ENCODE results near the gene HDAC4.

Gene HDAC4

DNA sequence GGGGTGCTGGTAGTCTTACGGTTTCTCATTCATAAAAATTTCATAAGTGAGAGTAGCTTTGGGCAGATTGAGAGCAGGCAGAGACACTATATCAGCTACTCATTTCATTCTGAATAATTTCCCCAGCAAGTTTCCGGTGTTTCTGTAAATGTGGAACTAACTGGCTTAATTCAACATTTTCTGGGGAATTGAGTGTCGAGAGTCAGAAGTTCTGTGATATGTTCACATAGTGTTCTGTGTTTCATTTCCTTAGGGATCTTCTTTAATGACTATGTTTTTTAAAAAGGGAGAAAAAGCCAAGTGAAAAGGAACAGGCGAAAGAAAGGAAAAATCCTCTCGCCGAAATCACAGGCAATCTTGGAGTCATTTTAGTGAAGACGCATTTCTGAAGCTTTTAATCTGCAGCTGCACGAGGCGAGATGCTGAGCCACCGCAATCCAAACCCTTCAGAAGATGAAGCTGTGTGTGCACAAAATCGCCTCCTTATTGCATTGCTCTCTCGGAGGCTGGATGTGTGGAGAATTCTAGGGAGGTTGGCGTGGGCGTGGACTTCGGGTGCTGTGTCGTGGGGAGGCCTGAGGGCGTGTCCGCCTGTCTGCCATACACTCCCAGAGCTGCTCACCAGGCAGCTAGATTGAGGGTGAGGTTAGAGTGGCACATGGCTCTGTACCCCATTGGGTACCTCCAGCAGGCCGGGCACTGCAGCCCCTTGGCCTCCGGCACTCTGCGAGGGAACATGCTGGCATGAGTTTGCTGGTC, 38.4 kb upstream of the HDAC4 start:
- Histone ChIP-seq H3K9ac (ENCODE audit: low read depth, low read length) (no peak overlapping the region), H3K27me3 (ENCODE audit: control insufficient read depth, insufficient read depth, low read length) (no peaks in the 10 kb centered on the region), H3K36me3 (ENCODE audit: control insufficient read depth, insufficient read depth, low read length) (no peaks in the 10 kb centered on the region), H3K9me3 (ENCODE audit: control insufficient read depth, insufficient read depth, low read length) (no peaks in the 10 kb centered on the region), H3K4me3 (ENCODE audit: low read depth, low read length) (no peak overlapping the region), H3K4me1 (ENCODE audit: control insufficient read depth, insufficient read depth, low read length) (no peaks in the 10 kb centered on the region)

DNA sequence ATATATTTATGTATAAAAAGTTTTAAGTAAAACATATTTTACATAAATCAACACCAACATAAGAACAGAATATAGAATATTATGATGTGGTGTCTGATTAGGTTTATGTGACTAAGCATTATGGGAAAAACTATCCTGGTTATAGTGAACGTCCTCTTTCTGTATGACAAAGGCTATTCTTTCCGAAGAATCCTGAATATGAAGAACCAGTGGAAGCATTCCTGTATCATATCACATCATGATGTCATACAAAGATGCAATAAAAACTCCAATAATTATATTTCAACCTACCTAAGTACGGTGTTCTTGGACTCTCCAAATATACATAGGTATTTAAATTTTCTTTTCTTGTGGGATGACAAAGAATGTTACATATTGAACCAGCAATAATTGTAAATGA, 37.5 kb upstream of the HDAC4 start:
- H3K4me3 ChIP-seq (ENCODE audit: low read depth, low read length) = no peak overlapping the region
- H3K4me1 ChIP-seq (ENCODE audit: control insufficient read depth, insufficient read depth, low read length) = no peaks in the 10 kb centered on the region
- H3K9ac ChIP-seq (ENCODE audit: low read depth, low read length) = no peak overlapping the region
- H3K9me3 ChIP-seq (ENCODE audit: control insufficient read depth, insufficient read depth, low read length) = no peaks in the 10 kb centered on the region
- no peaks in the 10 kb centered on the region for H3K36me3 ChIP-seq (ENCODE audit: control insufficient read depth, insufficient read depth, low read length)
- H3K27me3 ChIP-seq (ENCODE audit: control insufficient read depth, insufficient read depth, low read length) = no peaks in the 10 kb centered on the region

DNA sequence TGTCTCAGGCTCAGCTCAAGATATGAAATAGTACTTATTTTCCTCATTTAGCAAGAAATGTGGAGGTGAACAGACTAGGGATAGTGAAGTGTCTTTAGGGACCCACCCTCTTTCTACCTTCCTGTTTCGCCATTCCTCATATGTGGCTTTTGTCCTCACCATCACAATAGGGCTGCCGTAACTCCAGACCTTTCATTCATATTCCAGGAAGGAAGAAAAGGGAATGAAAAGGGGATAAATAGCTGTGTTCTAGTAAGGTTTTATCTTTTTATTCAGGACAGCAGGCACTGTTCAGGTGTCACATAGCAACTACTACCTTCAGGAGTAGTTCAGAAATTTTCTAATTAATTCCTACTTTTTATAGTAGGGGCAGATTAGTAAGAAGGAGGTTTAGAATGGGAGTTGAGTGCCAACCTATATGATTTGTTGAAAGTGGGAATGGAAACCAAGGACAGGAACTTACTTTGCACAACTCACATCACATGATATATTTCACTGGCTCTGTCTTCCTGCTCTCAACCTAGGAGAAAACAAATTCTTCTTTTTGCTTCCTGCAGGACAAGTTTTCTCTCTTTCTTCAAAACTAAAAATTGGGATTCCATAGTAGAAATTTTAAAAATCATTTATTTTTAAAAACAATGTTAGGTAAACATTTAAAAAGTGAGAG, 36.0 kb upstream of the HDAC4 start:
- H3K4me1 ChIP-seq (ENCODE audit: control insufficient read depth, insufficient read depth, low read length) = no peaks in the 10 kb centered on the region
- H3K4me3 ChIP-seq (ENCODE audit: low read depth, low read length) = no peak overlapping the region
- H3K36me3 ChIP-seq (ENCODE audit: control insufficient read depth, insufficient read depth, low read length) = no peaks in the 10 kb centered on the region
- H3K9me3 ChIP-seq (ENCODE audit: control insufficient read depth, insufficient read depth, low read length) = no peaks in the 10 kb centered on the region
- H3K27me3 ChIP-seq (ENCODE audit: control insufficient read depth, insufficient read depth, low read length) = no peaks in the 10 kb centered on the region
- no peak overlapping the region for H3K9ac ChIP-seq (ENCODE audit: low read depth, low read length)

DNA sequence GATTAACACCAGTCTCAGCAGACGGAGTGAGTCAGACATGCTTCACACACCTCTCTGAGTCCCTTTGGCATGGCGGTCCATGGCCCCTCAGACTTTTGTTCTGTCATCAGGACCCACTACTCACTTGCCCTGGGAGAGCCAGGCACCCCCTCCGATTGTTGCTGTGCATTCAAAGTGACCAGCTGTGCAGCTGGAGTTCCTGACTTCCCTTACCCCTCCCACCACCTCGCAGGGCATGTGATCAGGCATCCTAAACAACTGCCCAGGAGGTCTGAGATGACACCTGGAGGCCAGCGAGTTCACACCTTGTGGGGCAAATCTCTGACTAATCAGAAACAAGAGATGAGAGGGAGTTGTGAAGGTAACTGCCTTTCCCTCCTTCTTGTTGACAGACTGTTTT, 35.3 kb upstream of the HDAC4 start:
- Histone ChIP-seq H3K9me3 (ENCODE audit: control insufficient read depth, insufficient read depth, low read length) (no peaks in the 10 kb centered on the region), H3K36me3 (ENCODE audit: control insufficient read depth, insufficient read depth, low read length) (no peaks in the 10 kb centered on the region), H3K27me3 (ENCODE audit: control insufficient read depth, insufficient read depth, low read length) (no peaks in the 10 kb centered on the region), H3K4me3 (ENCODE audit: low read depth, low read length) (no peak overlapping the region), H3K9ac (ENCODE audit: low read depth, low read length) (no peak overlapping the region), H3K4me1 (ENCODE audit: control insufficient read depth, insufficient read depth, low read length) (no peaks in the 10 kb centered on the region)

- H3K4me3 ChIP-seq (ENCODE audit: low read depth, low read length) = no peak overlapping the region
- no peaks in the 10 kb centered on the region for H3K9me3 ChIP-seq (ENCODE audit: control insufficient read depth, insufficient read depth, low read length)
- H3K4me1 ChIP-seq (ENCODE audit: control insufficient read depth, insufficient read depth, low read length) = no peaks in the 10 kb centered on the region
- H3K36me3 ChIP-seq (ENCODE audit: control insufficient read depth, insufficient read depth, low read length) = no peaks in the 10 kb centered on the region
- no peaks in the 10 kb centered on the region for H3K27me3 ChIP-seq (ENCODE audit: control insufficient read depth, insufficient read depth, low read length)
- H3K9ac ChIP-seq (ENCODE audit: low read depth, low read length) = no peak overlapping the region
These were observed 33.1 kb upstream of the HDAC4 start for GRCh38 chr2:239433777-239434403.

- Histone ChIP-seq H3K9me3 (ENCODE audit: control insufficient read depth, insufficient read depth, low read length) (no peaks in the 10 kb centered on the region), H3K4me1 (ENCODE audit: control insufficient read depth, insufficient read depth, low read length) (no peaks in the 10 kb centered on the region), H3K36me3 (ENCODE audit: control insufficient read depth, insufficient read depth, low read length) (no peaks in the 10 kb centered on the region), H3K27me3 (ENCODE audit: control insufficient read depth, insufficient read depth, low read length) (no peaks in the 10 kb centered on the region), H3K4me3 (ENCODE audit: low read depth, low read length) (no peak overlapping the region), H3K9ac (ENCODE audit: low read depth, low read length) (no peak overlapping the region)
These were observed 31.4 kb upstream of the HDAC4 start for GRCh38 chr2:239432174-239432573.

DNA sequence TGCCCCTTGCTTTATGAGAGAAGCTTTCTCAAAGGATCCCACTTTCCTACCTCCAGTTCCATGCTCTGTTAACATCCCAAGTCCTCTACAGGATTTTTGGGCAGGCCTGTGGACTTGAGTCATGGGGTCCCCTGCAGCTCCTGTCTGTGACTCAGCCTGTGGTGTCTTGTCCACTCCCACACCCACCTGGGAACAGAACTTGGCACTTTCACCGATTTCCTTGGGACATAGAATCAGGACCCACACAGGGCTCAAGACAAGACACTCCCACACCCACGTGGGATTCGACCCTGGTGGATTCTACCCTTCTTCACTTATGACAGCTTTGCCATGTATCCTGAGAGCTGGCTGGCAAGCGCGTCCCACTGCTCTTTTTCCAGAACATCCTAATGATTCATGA, 30.7 kb upstream of the HDAC4 start:
- Histone ChIP-seq H3K9ac (ENCODE audit: low read depth, low read length) (no peak overlapping the region), H3K27me3 (ENCODE audit: control insufficient read depth, insufficient read depth, low read length) (no peaks in the 10 kb centered on the region), H3K4me3 (ENCODE audit: low read depth, low read length) (no peak overlapping the region), H3K9me3 (ENCODE audit: control insufficient read depth, insufficient read depth, low read length) (no peaks in the 10 kb centered on the region), H3K4me1 (ENCODE audit: control insufficient read depth, insufficient read depth, low read length) (no peaks in the 10 kb centered on the region), H3K36me3 (ENCODE audit: control insufficient read depth, insufficient read depth, low read length) (no peaks in the 10 kb centered on the region)

GRCh38 chr2:239429473-239430350, 28.9 kb upstream of the HDAC4 start:
- Histone ChIP-seq H3K36me3 (ENCODE audit: control insufficient read depth, insufficient read depth, low read length) (no peaks in the 10 kb centered on the region), H3K4me3 (ENCODE audit: low read depth, low read length) (no peak overlapping the region), H3K9ac (ENCODE audit: low read depth, low read length) (no peak overlapping the region), H3K4me1 (ENCODE audit: control insufficient read depth, insufficient read depth, low read length) (no peaks in the 10 kb centered on the region), H3K27me3 (ENCODE audit: control insufficient read depth, insufficient read depth, low read length) (no peaks in the 10 kb centered on the region), H3K9me3 (ENCODE audit: control insufficient read depth, insufficient read depth, low read length) (no peaks in the 10 kb centered on the region)

- no peaks in the 10 kb centered on the region for H3K27me3 ChIP-seq (ENCODE audit: control insufficient read depth, insufficient read depth, low read length)
- H3K4me1 ChIP-seq (ENCODE audit: control insufficient read depth, insufficient read depth, low read length) = no peaks in the 10 kb centered on the region
- no peak overlapping the region for H3K4me3 ChIP-seq (ENCODE audit: low read depth, low read length)
- H3K9me3 ChIP-seq (ENCODE audit: control insufficient read depth, insufficient read depth, low read length) = no peaks in the 10 kb centered on the region
- no peak overlapping the region for H3K9ac ChIP-seq (ENCODE audit: low read depth, low read length)
- no peaks in the 10 kb centered on the region for H3K36me3 ChIP-seq (ENCODE audit: control insufficient read depth, insufficient read depth, low read length)
These were observed 24.8 kb upstream of the HDAC4 start for GRCh38 chr2:239425631-239426030.

DNA sequence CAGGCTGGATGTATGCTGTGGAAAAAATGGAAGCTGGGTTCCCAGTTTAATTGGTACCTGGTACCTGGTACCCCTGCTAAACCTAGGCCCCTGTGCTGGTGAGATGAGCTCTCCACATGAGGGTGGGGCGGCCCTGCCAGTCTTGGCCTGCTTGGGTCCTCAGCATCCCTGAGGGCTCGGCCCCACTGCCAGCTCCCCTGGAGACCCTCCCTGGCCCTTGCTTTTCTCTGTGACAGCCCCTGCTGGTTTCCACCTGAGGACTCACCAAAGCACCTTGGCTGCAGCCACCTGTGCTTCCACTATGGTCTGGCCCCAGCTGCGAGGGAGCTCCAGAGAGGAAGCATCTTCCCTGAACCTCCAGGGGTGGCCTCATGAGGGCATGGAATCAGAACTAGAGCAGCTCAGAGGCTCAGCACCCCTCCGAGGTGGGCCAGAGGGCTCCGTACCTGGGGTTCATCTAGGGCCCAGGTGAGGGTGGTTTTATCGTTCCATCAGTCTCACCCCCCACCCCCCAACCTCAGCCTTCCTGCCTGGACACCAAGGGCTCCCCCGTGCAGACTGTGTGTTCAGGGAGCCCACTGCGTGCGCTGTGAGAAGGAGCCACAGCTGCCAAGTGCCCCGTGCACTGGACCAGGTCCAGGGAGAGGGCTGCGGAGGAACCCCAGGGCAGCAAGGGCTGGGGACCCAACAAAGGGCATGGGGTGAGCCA, 23.7 kb upstream of the HDAC4 start:
- Histone ChIP-seq H3K27me3 (ENCODE audit: control insufficient read depth, insufficient read depth, low read length) (no peaks in the 10 kb centered on the region), H3K4me1 (ENCODE audit: control insufficient read depth, insufficient read depth, low read length) (no peaks in the 10 kb centered on the region), H3K36me3 (ENCODE audit: control insufficient read depth, insufficient read depth, low read length) (no peaks in the 10 kb centered on the region), H3K9ac (ENCODE audit: low read depth, low read length) (no peak overlapping the region), H3K9me3 (ENCODE audit: control insufficient read depth, insufficient read depth, low read length) (no peaks in the 10 kb centered on the region), H3K4me3 (ENCODE audit: low read depth, low read length) (no peak overlapping the region)

DNA sequence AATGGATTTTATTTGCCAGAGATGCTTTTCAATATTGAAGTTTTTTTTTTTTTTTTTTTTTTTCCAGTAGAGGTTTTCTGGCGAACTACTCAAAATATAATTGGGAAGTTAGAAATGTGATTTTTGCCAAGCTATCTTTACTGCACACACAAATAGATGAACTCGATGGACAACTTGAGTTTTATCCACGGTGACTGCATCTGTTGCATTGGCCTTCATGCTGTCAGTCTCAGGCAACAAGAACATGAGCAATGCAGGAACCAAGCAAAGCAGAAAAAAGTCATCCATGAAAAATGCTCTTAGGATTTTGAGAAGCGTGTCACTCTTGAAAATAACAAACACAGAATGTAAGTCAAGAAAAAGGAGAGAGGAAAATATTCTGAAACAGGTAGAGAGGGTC, 22.7 kb upstream of the HDAC4 start:
- Histone ChIP-seq H3K27me3 (ENCODE audit: control insufficient read depth, insufficient read depth, low read length) (no peaks in the 10 kb centered on the region), H3K36me3 (ENCODE audit: control insufficient read depth, insufficient read depth, low read length) (no peaks in the 10 kb centered on the region), H3K4me3 (ENCODE audit: low read depth, low read length) (no peak overlapping the region), H3K9ac (ENCODE audit: low read depth, low read length) (no peak overlapping the region), H3K4me1 (ENCODE audit: control insufficient read depth, insufficient read depth, low read length) (no peaks in the 10 kb centered on the region), H3K9me3 (ENCODE audit: control insufficient read depth, insufficient read depth, low read length) (no peaks in the 10 kb centered on the region)

Measured in iPS-15b (cell line).